ENCODE data around the gene RGL1.

Gene RGL1

GRCh38 chr1:183946320-183946613 lies 141.3 kb downstream of the RGL1 start:
- Histone ChIP-seq H3K4me1 (peaks cover 22% of the 10 kb centered on the region), H3K4me2 (no peak overlapping the region), H3K9me3 (no peaks in the 10 kb centered on the region; the same call in 1 of the 2 replicates), H3K27me3 (no peaks in the 10 kb centered on the region), H3K27ac (no peak overlapping the region), H3K4me3 (no peak overlapping the region), H3K36me3 (no peaks in the 10 kb centered on the region), H3K9ac (no peak overlapping the region), H4K20me1 (no peaks in the 10 kb centered on the region)
- no peak for TF ChIP-seq Cebpa-rat (IDR thresholded peaks at IDR 0.05)

GRCh38 chr1:183947988-183948387 lies 143.1 kb downstream of the RGL1 start:
- no peaks in the 10 kb centered on the region for H4K20me1 ChIP-seq
- H3K9me3 ChIP-seq, result no peaks in the 10 kb centered on the region; the same call in 1 of the 2 replicates
- H3K4me2 ChIP-seq, result no peak overlapping the region
- no peak overlapping the region for H3K4me3 ChIP-seq
- no peak overlapping the region for H3K9ac ChIP-seq
- no peak overlapping the region for H3K27ac ChIP-seq
- peaks cover 9% of the 10 kb centered on the region for H3K4me1 ChIP-seq
- H3K27me3 ChIP-seq, result no peaks in the 10 kb centered on the region
- TF ChIP-seq Cebpa-rat (IDR thresholded peaks at IDR 0.05), result no peak
- no peaks in the 10 kb centered on the region for H3K36me3 ChIP-seq

- Histone ChIP-seq H3K4me3 (no peak overlapping the region), H3K27ac (no peak overlapping the region), H3K27me3 (no peaks in the 10 kb centered on the region), H3K4me2 (no peak overlapping the region), H3K9ac (no peak overlapping the region), H3K36me3 (no peaks in the 10 kb centered on the region), H3K4me1 (peaks cover 15% of the 10 kb centered on the region), H4K20me1 (no peaks in the 10 kb centered on the region), H3K9me3 (no peaks in the 10 kb centered on the region; the same call in 1 of the 2 replicates)
- TF ChIP-seq Cebpa-rat (IDR thresholded peaks at IDR 0.05), result no peak
Measured at GRCh38 chr1:183952101-183952500, 147.2 kb downstream of the RGL1 start.

GRCh38 chr1:183953031-183953430 lies 148.1 kb downstream of the RGL1 start:
- Histone ChIP-seq H3K9ac (no peak overlapping the region), H3K4me2 (no peak overlapping the region), H3K27ac (no peak overlapping the region), H3K9me3 (no peaks in the 10 kb centered on the region; the same call in 1 of the 2 replicates), H3K36me3 (no peaks in the 10 kb centered on the region), H3K4me3 (no peak overlapping the region), H3K27me3 (no peaks in the 10 kb centered on the region), H3K4me1 (peaks cover 19% of the 10 kb centered on the region), H4K20me1 (no peaks in the 10 kb centered on the region)
- TF ChIP-seq Cebpa-rat (IDR thresholded peaks at IDR 0.05), result no peak

- H3K4me3 ChIP-seq, result no peak overlapping the region
- no peaks in the 10 kb centered on the region for H4K20me1 ChIP-seq
- H3K4me1 ChIP-seq, result peaks cover 19% of the 10 kb centered on the region
- no peak overlapping the region for H3K4me2 ChIP-seq
- TF ChIP-seq Cebpa-rat (IDR thresholded peaks at IDR 0.05), result no peak
- no peak overlapping the region for H3K9ac ChIP-seq
- no peaks in the 10 kb centered on the region for H3K27me3 ChIP-seq
- no peak overlapping the region for H3K27ac ChIP-seq
- no peaks in the 10 kb centered on the region for H3K36me3 ChIP-seq
- H3K9me3 ChIP-seq, result no peaks in the 10 kb centered on the region; the same call in 1 of the 2 replicates
Measured at GRCh38 chr1:183954496-183954895, 149.6 kb downstream of the RGL1 start.

- Histone ChIP-seq H3K36me3 (no peaks in the 10 kb centered on the region), H3K27me3 (no peaks in the 10 kb centered on the region), H3K4me1 (peaks cover 19% of the 10 kb centered on the region), H3K27ac (no peak overlapping the region; the same call in 1 of the 2 replicates), H3K4me3 (no peak overlapping the region), H3K4me2 (peak overlapping the region; percentile 48), H3K9me3 (no peaks in the 10 kb centered on the region; the same call in 1 of the 2 replicates), H3K9ac (no peak overlapping the region; the same call in 1 of the 2 replicates), H4K20me1 (no peaks in the 10 kb centered on the region)
- TF ChIP-seq Cebpa-rat (IDR thresholded peaks at IDR 0.05), result no peak
Measured at GRCh38 chr1:183956559-183957188, 151.8 kb downstream of the RGL1 start.

- Histone ChIP-seq H3K36me3 (no peaks in the 10 kb centered on the region), H3K9ac (no peak overlapping the region), H3K4me3 (no peak overlapping the region), H3K27me3 (no peaks in the 10 kb centered on the region), H3K9me3 (no peaks in the 10 kb centered on the region), H3K4me2 (peak overlapping the region; percentile 48; the same call in 1 of the 2 replicates), H3K27ac (no peak overlapping the region), H3K4me1 (peaks cover 19% of the 10 kb centered on the region), H4K20me1 (no peaks in the 10 kb centered on the region)
- no peak for TF ChIP-seq Cebpa-rat (IDR thresholded peaks at IDR 0.05)
Measured at GRCh38 chr1:183957216-183957830, 152.4 kb downstream of the RGL1 start.

GRCh38 chr1:183958958-183959357 lies 154.0 kb downstream of the RGL1 start:
- no peaks in the 10 kb centered on the region for H3K27me3 ChIP-seq
- TF ChIP-seq Cebpa-rat (IDR thresholded peaks at IDR 0.05), result no peak
- H3K4me1 ChIP-seq, result peaks cover 19% of the 10 kb centered on the region
- H4K20me1 ChIP-seq, result no peaks in the 10 kb centered on the region
- no peaks in the 10 kb centered on the region for H3K36me3 ChIP-seq
- H3K4me3 ChIP-seq, result no peak overlapping the region
- H3K27ac ChIP-seq, result no peak overlapping the region
- no peaks in the 10 kb centered on the region for H3K9me3 ChIP-seq
- H3K9ac ChIP-seq, result no peak overlapping the region
- no peak overlapping the region for H3K4me2 ChIP-seq

GRCh38 chr1:183961132-183961531 lies 156.2 kb downstream of the RGL1 start:
- Histone ChIP-seq H3K36me3 (no peaks in the 10 kb centered on the region), H3K27ac (no peak overlapping the region), H4K20me1 (no peaks in the 10 kb centered on the region), H3K27me3 (no peaks in the 10 kb centered on the region), H3K9ac (no peak overlapping the region), H3K4me2 (no peak overlapping the region), H3K9me3 (no peaks in the 10 kb centered on the region), H3K4me1 (peaks cover 14% of the 10 kb centered on the region), H3K4me3 (no peak overlapping the region)
- no peak for TF ChIP-seq Cebpa-rat (IDR thresholded peaks at IDR 0.05)

GRCh38 chr1:183962903-183963302 lies 158.0 kb downstream of the RGL1 start:
- H4K20me1 ChIP-seq, result no peaks in the 10 kb centered on the region
- H3K27me3 ChIP-seq, result no peaks in the 10 kb centered on the region
- H3K4me3 ChIP-seq, result no peak overlapping the region
- H3K36me3 ChIP-seq, result no peaks in the 10 kb centered on the region
- H3K9ac ChIP-seq, result no peak overlapping the region
- H3K27ac ChIP-seq, result no peak overlapping the region
- H3K4me2 ChIP-seq, result no peak overlapping the region
- no peak for TF ChIP-seq Cebpa-rat (IDR thresholded peaks at IDR 0.05)
- H3K4me1 ChIP-seq, result no peaks in the 10 kb centered on the region
- no peaks in the 10 kb centered on the region for H3K9me3 ChIP-seq

Measured in BLaER1 (cell line).